ENCODE results near the gene IQCB1. TPM values are rescaled to one million over a fixed set of nuclear protein-coding genes. Genes with fewer than 3 reads are reported as not detected.
"Not testable (repeated sequence)": the region's sequence is repeated elsewhere in the genome, so short reads cannot be mapped to it uniquely, and the experiment has no call there.

The IQCB1 gene
- total RNA-seq, 2 donors from 2014 or later: 12.5 to 30.9 TPM

DNA sequence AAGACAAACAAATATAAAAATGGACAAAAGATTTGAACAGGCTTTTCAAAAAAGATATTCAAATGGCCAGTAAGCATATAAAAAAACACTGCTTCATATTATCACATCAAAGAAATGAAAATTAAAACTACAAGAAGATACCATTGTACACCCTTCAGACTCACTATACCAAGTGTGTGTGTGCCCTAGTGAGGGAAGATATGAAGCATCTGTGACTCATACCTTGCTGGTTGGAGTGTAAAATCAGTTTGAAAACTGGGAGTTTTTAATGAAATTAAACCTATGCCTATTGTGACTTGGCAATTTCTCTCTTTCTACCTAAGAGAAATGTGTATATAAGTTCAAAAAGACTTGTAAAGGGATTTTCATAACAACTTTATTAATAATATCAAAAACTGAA, 35.9 kb upstream of the IQCB1 start:
- no peak overlapping the region for H3K4me3 ChIP-seq
- DNase-seq: no peak
- intact Hi-C loops (cut with DNase I): no loop called here
- TF ChIP-seq, protein P1, sequence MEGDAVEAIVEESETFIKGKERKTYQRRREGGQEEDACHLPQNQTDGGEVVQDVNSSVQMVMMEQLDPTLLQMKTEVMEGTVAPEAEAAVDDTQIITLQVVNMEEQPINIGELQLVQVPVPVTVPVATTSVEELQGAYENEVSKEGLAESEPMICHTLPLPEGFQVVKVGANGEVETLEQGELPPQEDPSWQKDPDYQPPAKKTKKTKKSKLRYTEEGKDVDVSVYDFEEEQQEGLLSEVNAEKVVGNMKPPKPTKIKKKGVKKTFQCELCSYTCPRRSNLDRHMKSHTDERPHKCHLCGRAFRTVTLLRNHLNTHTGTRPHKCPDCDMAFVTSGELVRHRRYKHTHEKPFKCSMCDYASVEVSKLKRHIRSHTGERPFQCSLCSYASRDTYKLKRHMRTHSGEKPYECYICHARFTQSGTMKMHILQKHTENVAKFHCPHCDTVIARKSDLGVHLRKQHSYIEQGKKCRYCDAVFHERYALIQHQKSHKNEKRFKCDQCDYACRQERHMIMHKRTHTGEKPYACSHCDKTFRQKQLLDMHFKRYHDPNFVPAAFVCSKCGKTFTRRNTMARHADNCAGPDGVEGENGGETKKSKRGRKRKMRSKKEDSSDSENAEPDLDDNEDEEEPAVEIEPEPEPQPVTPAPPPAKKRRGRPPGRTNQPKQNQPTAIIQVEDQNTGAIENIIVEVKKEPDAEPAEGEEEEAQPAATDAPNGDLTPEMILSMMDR (IDR thresholded peaks at IDR 0.05): no peak
- no peak for TF ChIP-seq POLR2A (IDR thresholded peaks at IDR 0.05)
- no peaks in the 10 kb centered on the region for H3K27me3 ChIP-seq
- H3K27ac ChIP-seq: no peak overlapping the region
- no peaks in the 10 kb centered on the region for H3K4me1 ChIP-seq
- ATAC-seq: no peak
- no peaks in the 10 kb centered on the region for H3K36me3 ChIP-seq (replicated peaks in 1 of 2; ENCODE audit: insufficient read depth in 1 of 2, low read depth in 2 of 2)
- H3K9me3 ChIP-seq: no peaks in the 10 kb centered on the region

DNA sequence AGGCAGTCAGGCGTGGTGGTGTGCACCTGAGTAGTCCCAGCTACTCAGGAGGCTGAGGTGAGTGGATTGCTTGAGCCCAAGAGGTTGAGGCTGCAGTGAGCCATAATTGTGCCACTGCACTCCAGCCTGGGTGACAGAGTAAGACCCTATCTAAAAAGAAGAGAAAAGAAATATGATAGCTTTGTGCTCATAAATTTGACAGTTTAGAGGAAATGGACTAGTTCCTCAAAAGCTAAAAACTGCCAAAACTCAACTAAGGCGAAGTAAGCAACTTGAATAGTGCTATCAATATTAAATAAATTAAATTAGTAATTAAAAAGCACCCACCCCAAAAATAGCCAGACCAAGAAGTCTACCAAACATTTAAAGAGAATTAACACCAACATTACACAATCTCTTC, 34.9 kb upstream of the IQCB1 start:
- no peak for DNase-seq
- H3K36me3 ChIP-seq (replicated peaks in 1 of 2; ENCODE audit: insufficient read depth in 1 of 2, low read depth in 2 of 2): no peaks in the 10 kb centered on the region
- no peak for ATAC-seq
- H3K4me3 ChIP-seq: no peak overlapping the region
- TF ChIP-seq POLR2A (IDR thresholded peaks at IDR 0.05): no peak
- TF ChIP-seq, protein P1 (IDR thresholded peaks at IDR 0.05): no peak
- intact Hi-C loops (cut with DNase I): no loop called here
- no peaks in the 10 kb centered on the region for H3K4me1 ChIP-seq
- H3K27ac ChIP-seq: no peak overlapping the region
- H3K9me3 ChIP-seq: no peaks in the 10 kb centered on the region
- WGBS, 2 donors: 83 to 93% methylated on average over 2 of the region's 2 CpGs
- H3K27me3 ChIP-seq: no peaks in the 10 kb centered on the region

DNA sequence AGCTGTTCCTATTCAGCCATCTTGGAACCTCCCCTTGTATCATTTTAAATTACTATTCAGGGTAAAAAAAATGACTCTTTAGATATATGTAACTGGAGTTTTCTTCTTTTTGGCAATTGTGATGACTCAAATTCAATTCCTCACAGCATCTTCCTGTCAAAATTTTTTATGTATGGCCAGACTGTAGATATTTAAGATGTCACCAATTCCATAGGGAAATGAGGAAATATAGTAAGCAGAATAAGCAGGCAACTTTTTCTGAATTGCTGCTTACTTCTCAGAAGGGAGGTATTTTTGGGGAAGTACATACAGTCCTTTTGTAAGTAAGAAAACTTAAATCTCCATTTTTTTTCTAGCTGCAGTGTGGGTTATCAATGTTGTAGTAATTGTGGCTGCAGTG, 28.9 kb upstream of the IQCB1 start:
- ATAC-seq (no peak), DNase-seq (no peak)
- Histone ChIP-seq H3K27me3 (no peaks in the 10 kb centered on the region), H3K36me3 (replicated peaks in 1 of 2; ENCODE audit: insufficient read depth in 1 of 2, low read depth in 2 of 2) (no peaks in the 10 kb centered on the region), H3K4me3 (no peak overlapping the region), H3K4me1 (no peaks in the 10 kb centered on the region), H3K9me3 (no peaks in the 10 kb centered on the region), H3K27ac (no peak overlapping the region)
- intact Hi-C loops (cut with DNase I): no loop called here
- TF ChIP-seq POLR2A (IDR thresholded peaks at IDR 0.05): no peak
- TF ChIP-seq, protein P1 (IDR thresholded peaks at IDR 0.05): no peak

DNA sequence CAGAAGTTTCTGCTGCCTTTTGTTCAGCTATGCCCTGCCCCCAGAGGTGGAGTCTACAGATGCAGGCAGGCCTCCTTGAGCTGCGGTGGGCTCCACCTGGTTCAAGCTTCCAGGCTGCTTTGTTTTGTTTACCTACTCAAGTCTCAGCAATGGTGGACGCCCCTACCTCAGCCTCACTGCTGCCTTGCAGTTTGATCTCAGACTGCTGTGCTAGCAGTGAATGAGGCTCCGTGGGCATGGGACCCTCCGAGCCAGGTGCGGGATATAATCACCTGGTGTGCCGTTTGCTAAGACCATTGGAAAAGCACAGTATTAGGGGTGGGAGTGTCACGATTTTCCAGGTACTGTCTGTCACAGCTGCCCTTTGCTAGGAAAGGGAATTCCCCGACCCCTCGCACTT, 28.4 kb upstream of the IQCB1 start:
- H3K4me3 ChIP-seq; intact Hi-C loops (cut with DNase I); DNase-seq; ATAC-seq; H3K9me3 ChIP-seq; H3K27me3 ChIP-seq; H3K27ac ChIP-seq; H3K4me1 ChIP-seq; H3K36me3 ChIP-seq (replicated peaks in 1 of 2; ENCODE audit: insufficient read depth in 1 of 2, low read depth in 2 of 2): not testable (repeated sequence)
- 91 to 96% methylated on average over 9 of the region's 9 CpGs for WGBS, 2 donors

DNA sequence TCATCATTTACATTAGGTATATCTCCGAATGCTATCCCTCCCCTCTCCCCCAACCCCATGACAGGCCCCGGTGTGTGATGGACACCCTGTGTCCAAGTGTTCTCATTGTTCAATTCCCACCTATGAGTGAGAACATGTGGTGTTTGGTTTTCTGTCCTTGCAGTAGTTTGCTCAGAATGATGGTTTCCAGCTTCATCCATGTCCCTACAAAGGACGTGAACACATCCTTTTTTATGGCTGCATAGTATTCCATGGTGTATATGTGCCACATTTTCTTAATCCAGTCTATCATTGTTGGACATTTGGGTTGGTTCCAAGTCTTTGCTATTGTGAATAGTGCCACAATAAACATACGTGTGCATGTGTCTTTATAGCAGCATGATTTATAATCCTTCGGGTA, 22.9 kb upstream of the IQCB1 start:
- H3K27me3 ChIP-seq; H3K4me1 ChIP-seq; ATAC-seq; H3K9me3 ChIP-seq; H3K27ac ChIP-seq; H3K4me3 ChIP-seq; DNase-seq; H3K36me3 ChIP-seq (replicated peaks in 1 of 2; ENCODE audit: insufficient read depth in 1 of 2, low read depth in 2 of 2); intact Hi-C loops (cut with DNase I): not testable (repeated sequence)
- WGBS, 2 donors: 85 to 96% methylated on average over 5 of the region's 5 CpGs

DNA sequence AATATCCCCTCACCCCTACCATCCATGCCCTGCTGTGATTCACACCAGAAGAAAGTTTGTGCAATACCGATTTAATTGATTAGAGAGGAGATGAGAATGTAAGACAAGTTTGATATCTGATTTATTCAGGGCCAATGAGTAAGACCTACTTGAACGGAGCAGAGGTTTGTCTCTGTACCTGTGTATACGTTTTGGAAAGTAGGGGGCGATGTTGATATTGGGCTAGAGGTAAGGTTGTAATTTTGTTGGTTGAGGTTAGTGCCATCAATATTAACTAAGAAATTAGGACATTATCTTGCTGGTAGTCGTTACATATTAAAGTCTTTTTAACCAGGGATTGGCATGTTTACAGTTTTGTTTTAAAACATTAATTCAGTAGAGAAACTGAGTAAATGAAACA, 20.7 kb upstream of the IQCB1 start:
- Histone ChIP-seq H3K4me3 (no peak overlapping the region), H3K4me1 (no peaks in the 10 kb centered on the region), H3K27ac (no peak overlapping the region), H3K9me3 (no peaks in the 10 kb centered on the region), H3K27me3 (no peaks in the 10 kb centered on the region), H3K36me3 (replicated peaks in 1 of 2; ENCODE audit: insufficient read depth in 1 of 2, low read depth in 2 of 2) (no peaks in the 10 kb centered on the region)
- WGBS, 2 donors: 17 to 25% methylated on average over 5 of the region's 5 CpGs
- peak; percentile 40 for ATAC-seq
- intact Hi-C loops (cut with DNase I): no loop called here
- TF ChIP-seq POLR2A (IDR thresholded peaks at IDR 0.05): no peak
- TF ChIP-seq, protein P1 (IDR thresholded peaks at IDR 0.05): peak in 6 of 7 experiments; percentile 13 to 51 (median 37)
- no peak for DNase-seq
